ENCODE data around the gene CYP11A1. TPM values are rescaled to one million over a fixed set of nuclear protein-coding genes. Genes with fewer than 3 reads are reported as not detected.

CYP11A1 gene
- total RNA-seq, 1 donor from 2014 or later = 0.20 TPM

GRCh38 chr15:74301583-74302361 is 65.7 kb downstream of the CYP11A1 start:
- no peak for DNase-seq (ENCODE audit: low read depth)

- no peak for DNase-seq (ENCODE audit: low read depth)
Observed at GRCh38 chr15:74300057-74300795, 67.2 kb downstream of the CYP11A1 start.

- DNase-seq (ENCODE audit: low read depth) = no peak
Observed at GRCh38 chr15:74297887-74298286, 69.6 kb downstream of the CYP11A1 start.

GRCh38 chr15:74295800-74296199 is 71.6 kb downstream of the CYP11A1 start:
- DNase-seq (ENCODE audit: low read depth) = no peak

GRCh38 chr15:74294010-74294409 is 73.4 kb downstream of the CYP11A1 start:
- DNase-seq (ENCODE audit: low read depth) = no peak

GRCh38 chr15:74293021-74293810 is 74.2 kb downstream of the CYP11A1 start:
- no peak for DNase-seq (ENCODE audit: low read depth)

- DNase-seq (ENCODE audit: low read depth) = peak; percentile 43
Observed at GRCh38 chr15:74291101-74292071, 76.1 kb downstream of the CYP11A1 start.

GRCh38 chr15:74290645-74291044 is 76.8 kb downstream of the CYP11A1 start:
- DNase-seq (ENCODE audit: low read depth) = no peak

GRCh38 chr15:74289671-74290070 is 77.8 kb downstream of the CYP11A1 start:
- no peak for DNase-seq (ENCODE audit: low read depth)

Other genes starting within 250 kb of the CYP11A1 start
- gene ISLR2, start 237.1 kb downstream of the CYP11A1 start, total RNA-seq = not detected in 2 replicates
- gene ISLR, start 193.9 kb downstream of the CYP11A1 start, total RNA-seq = 0.30 TPM in 1 of 2 replicates, not detected in the other
- 0.45 and 0.69 TPM in 2 replicates for gene STRA6, start 164.9 kb downstream of the CYP11A1 start, total RNA-seq
- not detected in 2 replicates for gene CCDC33, start 131.3 kb downstream of the CYP11A1 start, total RNA-seq
- 9.5 and 143 TPM in 2 replicates for gene SEMA7A, start 66.3 kb upstream of the CYP11A1 start, total RNA-seq
- gene UBL7, start 93.5 kb upstream of the CYP11A1 start, total RNA-seq = 31.2 and 40.3 TPM in 2 replicates
- 1.7 and 3.1 TPM in 2 replicates for gene ARID3B, start 173.6 kb upstream of the CYP11A1 start, total RNA-seq
- 74.8 and 92.0 TPM in 2 replicates for gene CLK3, start 248.2 kb upstream of the CYP11A1 start, total RNA-seq